PC-3 (cell line): ENCODE results near the gene SUSD2.

Experiments used
- EZH2 ChIP-seq: fragments of 300-600 bp; sonication (generic); IDR thresholded peaks from one replicate; pipeline ENCODE4 v1.6.1; 2017; ENCODE audit warnings: antibody characterized with exemption, mild to moderate bottlenecking, low read length; ENCODE audit not compliant: unreplicated experiment
- EZH2phosphoT487 ChIP-seq: fragments of 300-600 bp; sonication (generic); IDR thresholded peaks from 2 replicates; pipeline ENCODE4 v1.6.1; 2018; ENCODE audit warnings: mild to moderate bottlenecking, antibody characterized with exemption, low read length, borderline replicate concordance
- TF ChIP-seq, protein P1 (sequence below): fragments of 300-600 bp; sonication (generic); conservative IDR thresholded peaks from 2 replicates; pipeline ENCODE4 v1.5.1; 2017; ENCODE audit warnings: antibody characterized with exemption, low read depth, mild to moderate bottlenecking, low read length

DNA sequence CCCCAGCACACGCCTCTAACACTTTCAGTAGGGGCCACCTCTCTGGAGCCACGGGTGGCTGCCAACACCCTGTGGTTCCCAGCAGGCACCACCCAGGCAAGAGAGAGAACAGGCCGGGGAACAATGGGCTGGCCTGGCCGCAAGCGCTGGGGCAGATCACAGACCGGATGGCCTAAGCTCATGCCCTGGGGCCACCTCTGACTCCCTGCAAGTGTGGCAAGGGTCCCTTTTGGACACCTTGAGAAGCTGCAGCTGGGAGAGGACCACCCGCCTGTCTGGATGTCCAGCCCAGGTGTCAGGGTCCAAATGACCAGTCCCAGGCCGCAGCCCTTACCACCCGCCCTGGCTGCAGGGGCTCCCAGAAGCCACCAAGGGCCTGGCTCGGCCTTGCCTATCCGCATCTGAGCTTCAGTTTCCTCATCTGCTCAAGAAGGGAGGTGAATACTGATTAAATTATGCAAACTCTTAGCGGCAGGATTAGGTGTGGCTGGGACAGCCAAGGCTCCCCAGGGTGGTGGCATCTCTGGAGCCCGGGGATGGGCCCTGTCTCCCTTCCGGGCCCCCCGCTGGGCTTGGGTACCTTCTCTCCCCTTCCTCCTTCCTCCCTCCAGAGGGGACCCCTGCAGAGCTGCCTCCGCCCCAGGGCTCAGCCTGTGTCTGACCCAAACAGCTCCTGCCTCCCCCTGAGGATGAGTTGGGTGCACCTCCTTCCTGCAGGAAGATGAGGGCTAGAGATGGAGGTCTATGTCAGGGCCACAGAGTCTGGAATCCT lies 785 bp upstream of the SUSD2 start:
- TF ChIP-seq, protein P1, sequence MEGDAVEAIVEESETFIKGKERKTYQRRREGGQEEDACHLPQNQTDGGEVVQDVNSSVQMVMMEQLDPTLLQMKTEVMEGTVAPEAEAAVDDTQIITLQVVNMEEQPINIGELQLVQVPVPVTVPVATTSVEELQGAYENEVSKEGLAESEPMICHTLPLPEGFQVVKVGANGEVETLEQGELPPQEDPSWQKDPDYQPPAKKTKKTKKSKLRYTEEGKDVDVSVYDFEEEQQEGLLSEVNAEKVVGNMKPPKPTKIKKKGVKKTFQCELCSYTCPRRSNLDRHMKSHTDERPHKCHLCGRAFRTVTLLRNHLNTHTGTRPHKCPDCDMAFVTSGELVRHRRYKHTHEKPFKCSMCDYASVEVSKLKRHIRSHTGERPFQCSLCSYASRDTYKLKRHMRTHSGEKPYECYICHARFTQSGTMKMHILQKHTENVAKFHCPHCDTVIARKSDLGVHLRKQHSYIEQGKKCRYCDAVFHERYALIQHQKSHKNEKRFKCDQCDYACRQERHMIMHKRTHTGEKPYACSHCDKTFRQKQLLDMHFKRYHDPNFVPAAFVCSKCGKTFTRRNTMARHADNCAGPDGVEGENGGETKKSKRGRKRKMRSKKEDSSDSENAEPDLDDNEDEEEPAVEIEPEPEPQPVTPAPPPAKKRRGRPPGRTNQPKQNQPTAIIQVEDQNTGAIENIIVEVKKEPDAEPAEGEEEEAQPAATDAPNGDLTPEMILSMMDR, result no peak
- TF ChIP-seq EZH2phosphoT487, result no peak
- no peak for TF ChIP-seq EZH2
